Right ventricle myocardium inferior (tissue), 1 donor: Measurements from ENCODE around the gene BUB3. TPM values are rescaled to one million over a fixed set of nuclear protein-coding genes. Genes with fewer than 3 reads are reported as not detected.
"Not testable (repeated sequence)": the region's sequence is repeated elsewhere in the genome, so short reads cannot be mapped to it uniquely, and the experiment has no call there.

Experiments used
- ATAC-seq: fragments of 200-7000 bp; cut with Tn5 transposase; one replicate; pipeline ENCODE4 v1.9.1; 2020; ENCODE audit warnings: mild to moderate bottlenecking, moderate library complexity
- DNase-seq: peaks from one replicate; pipeline ENCODE4 v3.0.0; 2021; ENCODE audit errors: missing footprints
- intact Hi-C: fragments of 100-400 bp; cut with DNase I; formaldehyde crosslinking; loops from one replicate; pipeline ENCODE4 v1.11.0; 2022
- total RNA-seq: library from RNA; stranded (reverse); fragmentation: NEBNext Ultra II Directional; extraction: Animal tissue kit (Norgen Biotek cat#: 25700); gene quantifications from one replicate; pipeline ENCODE4 v1.2.1, GENCODE V29; 2021
- donor health status: DM: no; HTN: yes; CAD: no; lungs with severe emphysema.

The BUB3 gene
- total RNA-seq, 1 donor from 2014 or later: 37.7 TPM

DNA sequence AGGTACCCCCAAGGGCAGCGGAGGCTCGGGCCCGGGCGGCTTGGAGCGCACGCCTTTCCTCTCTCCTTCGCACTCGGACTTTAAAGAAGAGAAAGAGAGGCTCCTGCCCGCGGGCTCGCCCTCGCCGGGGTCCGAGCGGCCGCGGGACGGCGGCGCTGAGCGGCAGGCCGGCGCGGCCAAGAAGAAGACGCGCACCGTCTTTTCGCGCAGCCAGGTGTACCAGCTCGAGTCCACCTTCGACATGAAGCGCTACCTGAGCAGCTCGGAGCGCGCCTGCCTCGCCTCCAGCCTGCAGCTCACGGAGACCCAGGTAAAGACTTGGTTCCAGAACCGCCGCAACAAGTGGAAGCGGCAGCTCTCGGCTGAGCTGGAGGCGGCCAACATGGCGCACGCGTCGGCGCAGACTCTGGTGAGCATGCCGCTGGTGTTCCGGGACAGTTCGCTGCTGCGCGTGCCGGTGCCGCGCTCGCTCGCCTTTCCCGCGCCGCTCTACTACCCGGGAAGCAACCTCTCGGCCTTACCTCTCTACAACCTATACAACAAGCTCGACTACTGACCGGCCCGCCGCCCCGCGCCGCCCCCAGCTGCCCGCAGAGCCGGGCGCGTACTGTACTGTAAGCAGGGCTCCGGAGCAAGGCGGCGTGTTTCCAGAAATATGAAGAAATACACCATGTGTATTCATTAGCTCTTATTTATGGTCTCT lies 4.5 kb upstream of the BUB3 start:
- ATAC-seq (no peak), DNase-seq (no peak)
- intact Hi-C loops: no loop called here

DNA sequence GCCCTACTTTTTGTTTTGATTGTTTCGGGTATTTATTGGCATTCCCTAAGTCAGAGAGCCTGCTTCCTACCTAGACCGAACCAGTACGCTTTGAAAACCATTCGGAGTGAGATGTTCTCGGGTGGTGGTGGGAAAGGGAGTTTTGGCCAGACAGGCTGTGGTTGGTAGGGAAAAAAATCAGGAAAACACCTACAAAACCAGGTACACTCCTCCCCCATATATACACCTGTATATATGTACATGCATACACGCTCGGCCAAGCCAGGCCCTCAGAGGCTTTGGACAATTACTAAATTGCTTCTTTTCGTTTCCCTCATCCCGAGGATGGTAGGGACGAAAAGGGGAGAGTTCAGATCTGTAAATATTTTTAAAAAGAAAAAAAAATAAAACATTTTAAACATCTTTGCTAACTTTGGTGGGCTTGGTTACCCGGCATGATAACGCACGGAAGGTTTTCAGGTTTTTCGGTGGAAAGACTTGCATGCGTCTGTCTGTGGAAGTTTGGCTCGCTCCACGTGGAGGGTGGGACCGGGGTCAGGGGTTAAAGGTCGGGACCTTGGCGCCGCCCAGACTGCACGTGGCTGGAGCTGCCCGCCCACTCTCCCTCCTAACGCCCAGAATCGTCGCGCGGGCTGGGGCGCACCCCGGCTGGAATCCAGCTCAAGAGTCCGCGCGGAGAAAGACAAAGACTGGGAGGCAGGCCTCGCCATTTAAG lies 3.8 kb upstream of the BUB3 start:
- intact Hi-C loops: no loop called here
- DNase-seq: no peak
- no peak for ATAC-seq

DNA sequence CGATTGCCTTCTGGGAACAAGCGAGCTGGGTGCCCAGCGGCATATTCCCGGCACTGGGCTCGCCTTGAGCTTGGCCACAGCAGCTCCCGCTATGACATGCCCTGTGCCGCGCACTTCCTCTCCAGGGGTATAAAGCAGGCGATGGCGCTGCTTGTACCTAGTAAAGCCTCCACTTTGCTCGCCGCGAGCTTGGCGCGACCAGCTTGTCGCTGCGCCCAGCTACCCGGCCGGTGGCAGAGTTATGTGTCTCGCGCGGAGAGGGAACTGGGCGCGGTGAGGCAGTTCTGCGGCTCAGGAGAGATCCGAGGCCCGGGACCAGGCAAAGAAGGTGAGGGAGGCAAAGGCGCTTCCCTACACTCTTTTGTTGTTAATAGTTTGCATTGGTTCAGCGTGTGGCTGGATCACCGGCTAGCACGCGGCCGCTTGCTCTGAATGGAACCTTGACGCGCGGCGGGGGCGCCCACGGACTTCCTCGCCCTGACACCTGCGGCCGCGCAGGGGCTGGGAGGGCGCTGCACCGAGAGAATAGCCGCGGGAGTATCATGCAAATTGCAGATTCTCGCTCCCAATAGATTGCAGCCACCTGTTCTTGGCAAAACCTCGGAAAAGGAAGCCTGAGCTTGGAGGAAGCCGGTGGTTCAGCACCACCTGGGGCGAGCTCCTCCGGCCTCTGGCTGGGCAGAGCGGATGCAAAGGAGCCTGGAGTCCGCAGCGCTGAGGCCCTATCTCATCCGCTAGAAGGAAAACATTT lies 3.0 kb upstream of the BUB3 start:
- ATAC-seq (no peak), DNase-seq (peak; percentile 68)
- intact Hi-C loops: no loop called here

DNA sequence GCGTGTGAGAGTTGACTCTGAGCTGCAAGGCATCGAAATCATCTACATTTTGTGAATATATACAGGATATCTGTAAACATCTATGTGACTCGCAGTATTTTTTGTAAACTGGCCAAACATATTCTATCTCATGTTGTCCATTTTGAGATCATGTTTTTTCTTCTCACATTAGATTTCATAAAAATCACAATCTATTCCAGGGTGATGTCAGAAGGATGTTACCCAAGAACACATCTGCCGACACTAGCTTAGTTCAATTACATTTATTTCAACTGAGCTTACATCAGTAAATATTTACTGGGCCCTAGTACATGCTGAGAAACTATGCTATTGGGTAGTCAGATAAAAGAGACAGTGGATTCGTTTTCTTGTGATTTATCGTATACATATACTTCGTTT lies 2.5 kb upstream of the BUB3 start:
- no peak for DNase-seq
- intact Hi-C loops: no loop called here
- ATAC-seq: no peak

DNA sequence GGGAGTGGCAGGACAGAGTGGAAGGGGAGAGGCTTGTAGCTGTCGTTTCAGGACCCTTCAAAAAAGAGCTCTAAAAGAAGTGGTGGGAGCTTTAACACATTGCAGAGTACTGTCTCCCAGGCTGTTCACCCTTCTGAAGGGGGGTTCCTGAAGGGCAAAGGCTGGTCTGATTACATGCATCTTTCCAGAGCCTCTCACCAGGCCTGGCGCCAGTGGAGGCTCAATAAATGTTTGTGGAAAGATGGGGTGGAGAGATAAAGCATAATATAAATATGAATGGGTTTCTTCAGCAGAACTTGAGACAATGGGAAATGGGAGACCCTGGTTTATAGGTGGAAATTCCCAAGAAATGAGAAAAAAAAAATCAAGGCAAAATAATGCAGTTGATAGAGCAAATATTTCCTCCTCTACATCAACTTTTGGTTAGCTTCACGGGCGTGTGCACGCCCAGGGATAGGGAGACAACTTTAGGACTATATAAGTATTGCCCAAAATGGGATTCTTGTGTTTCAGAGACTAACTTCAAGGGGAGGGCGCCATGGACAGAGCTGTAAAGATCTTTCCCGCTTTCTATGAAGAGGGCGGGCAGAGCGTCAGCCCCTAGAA lies 613 bp upstream of the BUB3 start:
- peak; percentile 40 for DNase-seq
- intact Hi-C loops: no loop called here
- ATAC-seq: no peak

DNA sequence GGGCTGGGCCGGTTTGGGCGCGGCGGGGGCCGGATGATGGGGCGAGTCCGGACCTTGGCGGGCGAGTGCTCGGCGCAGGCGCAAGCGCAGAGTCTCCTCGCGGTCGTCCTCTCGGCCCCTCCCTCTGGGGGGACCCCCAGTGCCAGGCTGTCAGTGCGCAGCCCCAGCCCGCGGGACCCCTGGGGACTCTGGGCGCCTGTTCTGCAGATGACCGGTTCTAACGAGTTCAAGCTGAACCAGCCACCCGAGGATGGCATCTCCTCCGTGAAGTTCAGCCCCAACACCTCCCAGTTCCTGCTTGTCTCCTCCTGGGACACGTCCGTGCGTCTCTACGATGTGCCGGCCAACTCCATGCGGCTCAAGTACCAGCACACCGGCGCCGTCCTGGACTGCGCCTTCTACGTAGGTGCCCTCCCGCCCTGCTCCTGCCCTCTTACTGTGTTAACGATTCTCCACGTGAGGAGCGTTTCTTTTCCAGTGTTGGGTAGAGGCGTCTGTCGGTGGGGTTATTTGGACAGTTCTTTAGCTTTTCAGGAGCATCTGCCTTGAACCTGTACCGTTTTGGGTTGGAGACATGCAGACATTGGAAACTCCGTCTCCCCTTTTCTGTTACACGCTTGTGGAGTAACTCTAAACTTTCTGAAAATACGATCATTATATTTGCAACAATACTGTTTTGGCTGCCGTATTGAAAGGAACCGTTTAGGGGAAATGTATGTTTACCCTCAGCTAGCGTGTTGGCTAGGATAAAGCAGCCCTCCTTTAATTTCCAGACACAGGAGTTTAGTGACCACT lies 706 bp downstream of the BUB3 start:
- intact Hi-C loops: no loop called here
- ATAC-seq: peak; percentile 58

DNA sequence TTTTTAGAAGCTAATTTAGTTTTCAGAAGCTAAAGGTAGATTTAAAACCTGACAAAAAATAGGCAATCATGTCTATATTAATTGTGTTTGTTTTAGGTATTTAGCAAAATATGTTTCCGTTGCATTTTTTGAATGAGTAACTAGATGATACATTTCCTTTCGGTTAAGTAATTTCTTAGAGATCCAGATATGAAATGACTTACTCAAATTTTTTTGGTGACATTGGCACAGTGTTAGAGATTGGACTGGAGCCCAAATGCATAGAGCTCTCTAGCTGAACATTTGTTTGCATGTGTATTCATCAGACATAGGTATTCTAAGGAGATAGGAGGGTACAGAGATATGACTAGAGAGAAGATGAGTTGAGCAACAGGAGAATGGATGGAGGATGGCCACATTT lies 1.9 kb downstream of the BUB3 start:
- ATAC-seq (no peak), DNase-seq (no peak)
- intact Hi-C loops: no loop called here

More for the DNA sequence above, 706 bp downstream of the BUB3 start:
- DNase-seq: peak; percentile 74

DNA sequence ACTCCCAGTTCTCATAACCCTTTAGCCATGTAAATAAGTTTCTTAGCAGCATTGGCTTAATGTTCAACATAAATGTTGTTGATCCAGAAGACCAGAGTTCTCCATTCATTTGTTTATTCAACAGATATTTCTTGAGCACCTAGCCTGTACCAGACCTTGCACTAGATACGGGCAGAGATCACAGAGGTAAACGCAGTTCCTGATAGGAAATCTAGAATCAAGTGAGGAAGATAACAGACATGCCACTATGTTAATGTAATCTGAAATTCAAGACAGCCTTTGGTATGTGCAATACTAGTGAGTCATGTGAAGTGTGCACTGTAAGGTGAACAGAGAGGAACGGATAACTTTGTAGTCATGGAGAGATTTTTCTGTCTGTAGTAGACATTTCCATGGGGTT lies 3.0 kb downstream of the BUB3 start:
- DNase-seq (no peak), ATAC-seq (no peak)
- intact Hi-C loops: no loop called here

DNA sequence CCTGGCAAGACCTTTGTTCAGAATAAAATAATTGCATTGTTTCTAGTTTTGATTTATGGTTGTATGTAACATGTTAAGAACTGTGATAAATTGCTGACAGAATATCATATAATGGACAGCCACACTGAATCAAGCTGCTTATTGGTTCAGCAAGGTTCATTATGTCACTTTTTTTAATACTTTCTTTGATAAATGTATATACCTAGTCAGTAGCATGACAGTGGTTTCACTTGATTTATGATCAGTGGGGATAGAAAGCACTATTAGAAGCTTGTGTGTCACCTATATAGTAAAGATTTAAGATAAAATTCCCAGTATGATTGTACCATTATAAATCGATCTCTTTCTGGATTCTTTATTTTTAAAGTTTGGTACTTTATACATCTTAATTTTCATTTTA lies 4.5 kb downstream of the BUB3 start:
- ATAC-seq: no peak
- no peak for DNase-seq
- intact Hi-C loops: no loop called here

DNA sequence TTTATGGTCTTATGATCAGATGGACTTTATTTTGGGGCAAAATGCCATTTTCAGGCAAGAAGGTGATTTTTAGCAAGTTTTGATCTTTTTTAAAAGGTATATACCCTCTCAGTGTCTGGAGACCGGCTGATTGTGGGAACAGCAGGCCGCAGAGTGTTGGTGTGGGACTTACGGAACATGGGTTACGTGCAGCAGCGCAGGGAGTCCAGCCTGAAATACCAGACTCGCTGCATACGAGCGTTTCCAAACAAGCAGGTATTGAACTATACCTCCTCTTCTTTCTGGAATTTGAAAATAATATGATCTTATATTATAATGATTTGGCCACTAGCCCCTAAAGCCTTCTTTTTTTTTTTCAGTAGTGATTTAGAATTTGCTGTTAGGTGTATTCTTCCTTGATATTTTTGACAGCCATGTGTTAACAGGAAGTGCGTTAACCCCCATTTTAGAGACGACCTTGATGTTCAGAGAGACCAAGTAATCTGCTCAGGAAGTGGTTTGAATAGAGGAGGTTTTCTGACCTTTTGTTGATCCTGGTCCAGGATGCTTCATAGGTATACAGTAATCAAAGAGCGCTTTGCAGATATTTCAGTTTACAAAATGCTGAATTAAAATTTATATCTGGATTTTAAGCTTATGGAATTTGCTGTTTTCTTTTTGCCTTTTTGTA lies 6.2 kb downstream of the BUB3 start:
- no peak for ATAC-seq
- no peak for DNase-seq
- intact Hi-C loops: no loop called here

DNA sequence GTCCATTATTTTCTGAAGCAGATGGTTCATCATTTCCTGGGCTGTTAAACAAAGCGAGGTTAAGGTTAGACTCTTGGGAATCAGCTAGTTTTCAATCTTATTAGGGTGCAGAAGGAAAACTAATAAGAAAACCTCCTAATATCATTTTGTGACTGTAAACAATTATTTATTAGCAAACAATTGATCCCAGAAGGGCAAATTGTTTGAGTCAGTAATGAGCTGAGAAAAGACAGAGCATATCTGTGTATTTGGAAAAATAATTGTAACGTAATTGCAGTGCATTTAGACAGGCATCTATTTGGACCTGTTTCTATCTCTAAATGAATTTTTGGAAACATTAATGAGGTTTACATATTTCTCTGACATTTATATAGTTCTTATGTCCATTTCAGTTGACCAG lies 10.1 kb downstream of the BUB3 start:
- intact Hi-C loops: no loop called here
- DNase-seq (no peak), ATAC-seq (no peak)

DNA sequence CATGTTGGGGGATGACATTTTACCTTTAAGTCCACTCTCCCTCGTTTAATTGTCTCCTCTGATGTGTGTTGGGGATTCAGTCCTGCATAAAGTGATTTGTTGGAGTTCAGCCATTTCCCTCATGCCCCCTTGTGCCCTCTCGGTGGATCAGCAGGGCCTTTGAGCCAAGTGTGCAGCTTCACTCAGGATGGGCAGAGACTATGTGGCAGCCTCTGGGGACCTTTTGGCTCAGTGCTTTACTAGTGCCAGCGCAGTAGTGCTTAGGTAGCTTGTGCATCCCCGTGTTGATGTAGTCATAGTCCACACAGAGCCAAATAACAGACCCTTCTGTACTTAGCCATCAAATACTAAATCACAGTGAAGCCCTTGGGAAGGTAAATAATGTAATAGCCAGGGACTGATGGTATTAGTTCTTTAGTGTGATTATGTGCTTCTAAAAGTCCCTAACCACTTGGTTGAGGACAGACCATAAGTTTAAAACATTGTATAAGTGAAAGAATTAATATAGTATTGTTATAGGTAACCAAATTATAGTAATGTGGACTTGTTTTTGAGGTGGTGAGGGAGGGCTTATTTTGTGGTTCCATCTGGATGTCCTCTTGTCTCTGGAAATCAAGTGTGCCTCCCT lies 11.4 kb downstream of the BUB3 start:
- intact Hi-C loops: no loop called here
- DNase-seq: no peak
- no peak for ATAC-seq

DNA sequence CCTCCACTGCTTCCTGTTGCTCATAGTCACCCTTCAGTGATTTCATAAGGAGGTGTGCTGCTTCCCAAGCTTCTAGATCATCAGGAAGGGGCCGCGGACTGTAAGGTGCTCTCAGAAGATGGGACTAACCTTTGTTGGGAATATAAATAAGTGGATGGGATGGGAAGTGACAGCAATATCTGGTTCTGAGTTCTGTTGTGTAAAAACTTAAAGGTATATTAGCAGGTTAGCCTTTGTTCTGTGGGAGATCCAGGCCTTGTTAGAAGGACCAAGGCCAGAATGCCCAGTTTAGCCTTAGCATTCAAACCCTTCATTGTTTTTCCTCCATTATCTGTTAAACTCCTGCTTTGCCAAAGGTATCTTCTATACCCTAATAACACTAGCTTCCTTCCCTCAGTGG lies 12.4 kb downstream of the BUB3 start:
- no peak for ATAC-seq
- intact Hi-C loops: no loop called here
- no peak for DNase-seq

DNA sequence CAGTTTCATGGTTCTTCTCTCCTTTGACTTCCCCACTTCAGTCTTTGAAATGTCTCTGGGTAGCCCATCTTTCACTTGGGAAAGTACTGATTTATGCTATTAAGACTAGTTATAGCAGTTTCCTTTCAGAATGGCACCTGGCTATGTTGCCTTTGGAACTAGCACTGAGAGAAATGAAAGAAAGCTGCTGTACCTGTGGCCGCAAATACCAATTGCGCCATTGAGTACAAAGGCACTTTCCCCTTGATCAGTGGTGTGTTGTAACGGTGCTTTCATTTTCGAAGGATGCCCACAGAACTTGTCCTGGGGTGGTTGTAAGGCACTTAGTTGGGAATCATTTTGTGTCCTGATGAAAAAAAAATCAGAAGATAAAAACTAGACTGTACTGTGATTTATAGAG lies 16.8 kb downstream of the BUB3 start:
- ATAC-seq: no peak
- DNase-seq: no peak
- intact Hi-C loops: no loop called here

DNA sequence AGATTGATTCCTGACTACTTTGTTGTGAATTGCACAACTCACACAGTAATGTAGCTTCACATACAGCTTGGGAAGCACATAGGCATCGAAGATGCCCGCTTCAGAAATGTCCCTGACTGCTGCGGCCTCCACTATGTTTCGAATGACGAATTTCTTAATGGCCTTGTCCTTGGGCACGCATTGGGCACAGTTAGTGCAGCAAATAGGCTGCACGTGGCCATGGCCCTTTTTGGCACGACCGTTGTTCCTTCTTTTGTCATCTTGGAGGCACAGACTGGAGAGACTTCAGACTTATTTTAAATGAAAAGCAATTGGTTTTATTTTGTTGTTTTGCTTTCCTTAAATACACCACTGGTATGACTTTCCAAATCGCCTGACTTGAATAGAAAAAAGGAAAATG lies 17.4 kb downstream of the BUB3 start:
- DNase-seq, intact Hi-C loops, ATAC-seq: not testable (repeated sequence)

DNA sequence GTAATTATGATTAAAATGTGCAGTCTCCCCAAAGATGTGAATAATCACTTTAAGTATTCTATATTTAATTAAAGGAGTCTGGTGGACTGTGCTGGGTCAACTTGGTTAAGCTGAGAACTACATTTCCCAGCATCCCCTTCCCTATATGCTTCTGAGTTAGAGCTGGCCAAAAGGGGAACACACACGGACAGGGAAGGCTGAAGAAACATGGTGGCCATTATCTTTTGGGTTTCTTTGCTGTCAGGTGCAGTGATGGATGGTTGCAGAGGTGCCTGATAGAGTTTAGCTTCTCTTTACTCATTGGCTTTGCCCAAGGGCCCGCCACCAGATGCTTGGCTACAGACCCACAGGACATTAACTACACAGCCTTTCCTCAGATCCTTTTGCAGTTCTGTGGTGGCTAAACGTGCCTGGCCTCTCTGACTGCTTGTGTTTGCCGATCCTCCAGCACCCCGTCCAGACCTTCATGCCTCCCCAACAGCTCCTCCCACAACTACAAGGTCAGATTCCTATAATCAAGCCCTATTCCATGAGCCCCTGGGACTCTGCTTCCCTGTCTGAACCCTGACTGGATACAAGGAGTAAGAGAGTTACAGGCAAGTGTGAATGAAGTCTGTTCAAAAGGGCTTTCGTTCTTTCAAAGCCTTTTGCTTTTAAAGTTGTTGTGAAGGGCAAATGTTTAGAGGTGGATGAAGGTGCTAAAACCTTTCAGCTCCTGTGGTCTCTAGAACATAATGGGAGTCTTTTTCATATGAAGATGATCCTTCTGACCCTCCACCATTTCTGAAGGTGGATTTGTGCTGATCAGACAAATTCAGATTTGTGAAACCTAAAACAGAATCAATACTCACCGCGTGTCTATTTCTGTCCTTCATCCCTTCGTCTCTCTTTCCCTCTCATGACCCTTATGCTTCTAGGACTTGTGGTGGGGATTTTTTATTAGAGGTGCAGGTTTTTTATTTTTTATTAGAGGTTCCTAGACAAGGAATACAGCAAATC lies 21.5 kb downstream of the BUB3 start:
- intact Hi-C loops: no loop called here
- DNase-seq (no peak), ATAC-seq (no peak)

DNA sequence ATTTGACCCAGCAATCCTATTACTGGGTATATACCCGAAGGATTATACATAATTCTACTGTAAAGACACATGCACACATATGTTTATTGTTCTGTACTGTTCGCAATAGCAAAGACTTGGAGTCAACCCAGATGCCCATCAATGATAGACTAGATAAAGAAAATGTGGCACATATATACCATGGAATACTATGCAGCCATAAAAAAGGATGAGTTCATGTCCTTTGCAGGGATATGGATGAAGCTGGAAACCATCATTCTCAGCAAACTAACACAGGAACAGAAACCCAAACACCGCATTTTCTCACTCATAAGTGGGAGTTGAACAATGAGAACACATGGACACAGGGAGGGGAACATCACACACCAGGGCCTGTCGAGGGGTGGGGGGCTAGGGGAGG lies 24.2 kb downstream of the BUB3 start:
- intact Hi-C loops, DNase-seq, ATAC-seq: not testable (repeated sequence)
